H1 (cell line): ENCODE results near the gene GCSAM.

Experiments used
- BACH1 ChIP-seq: IDR thresholded peaks from 2 replicates; pipeline ENCODE4 v1.6.1; 2012; ENCODE audit warnings: low read length, improper control_type of control experiment
- EP300 ChIP-seq, 2 experiments: IDR thresholded peaks; 1 replicate in 1 of 2; 2 replicates in 1 of 2; pipeline ENCODE4 v1.6.1; 2011 to 2012; ENCODE audit warnings: low read depth in 2 of 2, low read length in 2 of 2, mild to moderate bottlenecking in 2 of 2, borderline replicate concordance in 1 of 2, inconsistent platforms in 1 of 2, moderate library complexity in 1 of 2
- PHF8 ChIP-seq: fragments of 200-600 bp; sonication (generic); conservative IDR thresholded peaks from 2 replicates; pipeline ENCODE4 v1.7.1; 2012; ENCODE audit warnings: low read depth, mild to moderate bottlenecking, inconsistent platforms, low read length, moderate library complexity
- POLR2A ChIP-seq, 2 experiments: IDR thresholded peaks; 1 replicate in 1 of 2; 2 replicates in 1 of 2; pipeline ENCODE4 v1.6.1; 2011; ENCODE audit warnings: low read depth in 2 of 2, low read length in 2 of 2, mild to moderate bottlenecking in 2 of 2; ENCODE audit errors: control extremely low read depth in 1 of 2
- POLR2AphosphoS5 ChIP-seq: IDR thresholded peaks from 2 replicates; pipeline ENCODE4 v1.6.1; 2011; ENCODE audit warnings: low read depth, low read length
- SRF ChIP-seq: IDR thresholded peaks from 2 replicates; pipeline ENCODE4 v1.6.1; 2011; ENCODE audit warnings: mild to moderate bottlenecking, low read depth, low read length, moderate library complexity
- TAF1 ChIP-seq: IDR thresholded peaks from 2 replicates; pipeline ENCODE4 v1.6.1; 2011; ENCODE audit warnings: mild to moderate bottlenecking, low read depth, low read length
- ZNF274 ChIP-seq: IDR thresholded peaks from 2 replicates; pipeline ENCODE4 v1.7.0; 2012; ENCODE audit warnings: low read length, borderline replicate concordance; ENCODE audit errors: extremely low read depth
- TF ChIP-seq, protein P1 (sequence below), 3 experiments: IDR thresholded peaks; 1 replicate in 2 of 3; 2 replicates in 1 of 3; pipeline versions ENCODE4 v1.5.1 to v1.6.1; 2011; ENCODE audit warnings: low read length in 3 of 3, mild to moderate bottlenecking in 3 of 3, inconsistent platforms in 2 of 3, low read depth in 1 of 3, moderate library complexity in 1 of 3; ENCODE audit not compliant: insufficient read depth in 1 of 3; ENCODE audit errors: control extremely low read depth in 1 of 3

DNA sequence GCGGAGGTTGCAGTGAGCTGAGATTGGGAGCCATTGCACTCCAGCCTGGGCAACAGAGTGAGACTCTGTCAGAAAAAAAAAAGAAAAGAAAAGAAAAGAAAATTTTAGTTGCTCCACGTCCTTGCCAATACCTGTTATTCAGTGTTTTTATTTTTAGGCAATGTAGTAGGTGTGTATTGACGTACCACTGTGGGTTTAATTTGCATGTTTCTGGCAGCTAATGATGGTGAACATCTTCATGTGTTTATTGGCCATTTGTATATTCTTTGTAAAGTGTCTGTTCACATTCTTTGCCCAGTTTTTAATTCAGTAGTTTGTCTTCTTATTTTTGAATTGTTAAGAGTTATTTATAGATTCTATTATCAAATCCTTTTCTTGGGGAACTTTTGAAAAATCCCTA lies 38.1 kb upstream of the GCSAM start:
- TF ChIP-seq EP300 (IDR thresholded peaks at IDR 0.05; ENCODE audit: borderline replicate concordance in 1 of 2, low read depth in 2 of 2, low read length in 2 of 2) = no peak
- no peak for TF ChIP-seq POLR2A (IDR thresholded peaks at IDR 0.05; ENCODE audit: control extremely low read depth in 1 of 2, low read depth in 2 of 2, low read length in 2 of 2)
- TF ChIP-seq POLR2AphosphoS5 = no peak
- TF ChIP-seq TAF1 = no peak
- TF ChIP-seq, protein P1, sequence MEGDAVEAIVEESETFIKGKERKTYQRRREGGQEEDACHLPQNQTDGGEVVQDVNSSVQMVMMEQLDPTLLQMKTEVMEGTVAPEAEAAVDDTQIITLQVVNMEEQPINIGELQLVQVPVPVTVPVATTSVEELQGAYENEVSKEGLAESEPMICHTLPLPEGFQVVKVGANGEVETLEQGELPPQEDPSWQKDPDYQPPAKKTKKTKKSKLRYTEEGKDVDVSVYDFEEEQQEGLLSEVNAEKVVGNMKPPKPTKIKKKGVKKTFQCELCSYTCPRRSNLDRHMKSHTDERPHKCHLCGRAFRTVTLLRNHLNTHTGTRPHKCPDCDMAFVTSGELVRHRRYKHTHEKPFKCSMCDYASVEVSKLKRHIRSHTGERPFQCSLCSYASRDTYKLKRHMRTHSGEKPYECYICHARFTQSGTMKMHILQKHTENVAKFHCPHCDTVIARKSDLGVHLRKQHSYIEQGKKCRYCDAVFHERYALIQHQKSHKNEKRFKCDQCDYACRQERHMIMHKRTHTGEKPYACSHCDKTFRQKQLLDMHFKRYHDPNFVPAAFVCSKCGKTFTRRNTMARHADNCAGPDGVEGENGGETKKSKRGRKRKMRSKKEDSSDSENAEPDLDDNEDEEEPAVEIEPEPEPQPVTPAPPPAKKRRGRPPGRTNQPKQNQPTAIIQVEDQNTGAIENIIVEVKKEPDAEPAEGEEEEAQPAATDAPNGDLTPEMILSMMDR (IDR thresholded peaks at IDR 0.05; ENCODE audit: control extremely low read depth in 1 of 3, insufficient read depth in 1 of 3, low read depth in 1 of 3, low read length in 3 of 3) = no peak
- no peak for TF ChIP-seq BACH1
- no peak for TF ChIP-seq SRF
- no peak for TF ChIP-seq ZNF274
- TF ChIP-seq PHF8 = no peak
